Cardiac fibroblast (primary cell): ENCODE data around the gene LSAMP.
"Not testable (repeated sequence)": the region's sequence is repeated elsewhere in the genome, so short reads cannot be mapped to it uniquely, and the experiment has no call there.

Experiments
- DNase-seq, 2 donors: peaks; one replicate each; pipeline versions ENCODE4 v3.0.0 to v3.0.0-alpha.2; 2010; ENCODE audit warnings: low read depth in 2 of 2
- H3K4me3 ChIP-seq, 2 donors: replicated peaks in 1 of 2; 1 replicate in 1 of 2; 2 replicates in 1 of 2; pipeline ENCODE4 v1.5.1; 2011; ENCODE audit warnings: low read depth in 2 of 2, low read length in 2 of 2, mild to moderate bottlenecking in 2 of 2, moderate library complexity in 1 of 2
- TF ChIP-seq, protein P1 (sequence below): IDR thresholded peaks from one replicate; pipeline ENCODE4 v1.5.1; 2011; ENCODE audit warnings: low read depth, mild to moderate bottlenecking, low read length, inconsistent platforms

LSAMP gene

DNA sequence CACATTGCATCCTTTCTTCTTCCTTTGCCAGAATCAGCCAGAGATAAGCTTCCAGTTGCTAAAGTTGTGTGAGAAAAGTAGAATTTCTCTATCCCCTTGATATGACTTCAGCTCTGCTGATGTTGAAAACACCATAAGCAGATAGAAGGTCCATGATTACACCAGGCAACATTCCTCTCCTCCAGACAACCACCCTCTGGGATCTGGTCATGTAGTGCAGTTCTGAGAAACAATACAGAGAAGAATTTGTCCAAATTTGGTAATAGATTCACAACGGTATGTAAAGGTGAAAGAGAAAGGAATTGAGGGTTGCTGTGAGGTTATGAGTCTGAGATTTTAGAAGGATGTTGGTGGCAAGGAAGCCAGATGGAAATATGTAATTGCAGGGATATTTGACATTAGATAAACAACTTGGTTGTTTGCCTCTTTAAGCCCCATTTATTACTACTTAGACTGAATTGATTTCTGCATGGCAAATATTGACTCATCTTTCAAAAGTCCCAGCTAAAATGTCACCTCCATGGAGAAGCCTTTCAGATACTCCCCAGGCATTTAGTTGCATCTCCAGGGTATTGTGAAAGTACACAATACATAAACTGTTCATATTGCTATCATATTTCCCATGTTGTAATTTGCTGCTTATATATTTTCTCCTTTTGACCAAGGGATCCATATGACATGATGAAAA lies 687.1 kb downstream of the LSAMP start:
- TF ChIP-seq, protein P1, sequence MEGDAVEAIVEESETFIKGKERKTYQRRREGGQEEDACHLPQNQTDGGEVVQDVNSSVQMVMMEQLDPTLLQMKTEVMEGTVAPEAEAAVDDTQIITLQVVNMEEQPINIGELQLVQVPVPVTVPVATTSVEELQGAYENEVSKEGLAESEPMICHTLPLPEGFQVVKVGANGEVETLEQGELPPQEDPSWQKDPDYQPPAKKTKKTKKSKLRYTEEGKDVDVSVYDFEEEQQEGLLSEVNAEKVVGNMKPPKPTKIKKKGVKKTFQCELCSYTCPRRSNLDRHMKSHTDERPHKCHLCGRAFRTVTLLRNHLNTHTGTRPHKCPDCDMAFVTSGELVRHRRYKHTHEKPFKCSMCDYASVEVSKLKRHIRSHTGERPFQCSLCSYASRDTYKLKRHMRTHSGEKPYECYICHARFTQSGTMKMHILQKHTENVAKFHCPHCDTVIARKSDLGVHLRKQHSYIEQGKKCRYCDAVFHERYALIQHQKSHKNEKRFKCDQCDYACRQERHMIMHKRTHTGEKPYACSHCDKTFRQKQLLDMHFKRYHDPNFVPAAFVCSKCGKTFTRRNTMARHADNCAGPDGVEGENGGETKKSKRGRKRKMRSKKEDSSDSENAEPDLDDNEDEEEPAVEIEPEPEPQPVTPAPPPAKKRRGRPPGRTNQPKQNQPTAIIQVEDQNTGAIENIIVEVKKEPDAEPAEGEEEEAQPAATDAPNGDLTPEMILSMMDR, result no peak
- DNase-seq, result peak in 1 of 2 donors; percentile 3
- H3K4me3 ChIP-seq, result no peak overlapping the region

DNA sequence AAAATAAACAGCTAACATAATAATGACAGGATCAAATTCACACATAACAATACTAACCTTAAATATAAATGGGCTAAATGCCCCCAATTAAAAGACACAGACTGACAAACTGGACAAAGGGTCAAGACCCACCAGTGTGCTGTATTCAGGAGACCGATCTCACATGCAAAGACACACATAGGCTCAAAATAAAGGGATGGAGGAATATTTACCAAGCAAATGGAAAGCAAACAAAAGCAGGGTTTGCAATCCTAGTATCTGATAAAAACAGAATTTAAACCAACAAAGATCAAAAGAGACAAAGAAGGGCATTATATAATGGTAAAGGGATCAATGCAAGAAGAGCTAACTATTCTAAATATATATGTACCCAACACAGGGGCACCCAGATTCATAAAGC lies 692.3 kb downstream of the LSAMP start:
- H3K4me3 ChIP-seq, DNase-seq: not testable (repeated sequence)
